HG03354 (cell line): ENCODE results near the gene PHLDA1.

Source experiments
- ATAC-seq: cut with Tn5 transposase; IDR thresholded peaks from one replicate; pipeline ENCODE4 v1.9.1; 2021; ENCODE audit warnings: mild to moderate bottlenecking; ENCODE audit not compliant: unreplicated experiment, poor library complexity, severe bottlenecking

PHLDA1 gene

GRCh38 chr12:76031414-76032042 is at the start of gene PHLDA1:
PHLDA1 (minus strand) TSS chr12:76031776.
- peak; percentile 79 for ATAC-seq

DNA sequence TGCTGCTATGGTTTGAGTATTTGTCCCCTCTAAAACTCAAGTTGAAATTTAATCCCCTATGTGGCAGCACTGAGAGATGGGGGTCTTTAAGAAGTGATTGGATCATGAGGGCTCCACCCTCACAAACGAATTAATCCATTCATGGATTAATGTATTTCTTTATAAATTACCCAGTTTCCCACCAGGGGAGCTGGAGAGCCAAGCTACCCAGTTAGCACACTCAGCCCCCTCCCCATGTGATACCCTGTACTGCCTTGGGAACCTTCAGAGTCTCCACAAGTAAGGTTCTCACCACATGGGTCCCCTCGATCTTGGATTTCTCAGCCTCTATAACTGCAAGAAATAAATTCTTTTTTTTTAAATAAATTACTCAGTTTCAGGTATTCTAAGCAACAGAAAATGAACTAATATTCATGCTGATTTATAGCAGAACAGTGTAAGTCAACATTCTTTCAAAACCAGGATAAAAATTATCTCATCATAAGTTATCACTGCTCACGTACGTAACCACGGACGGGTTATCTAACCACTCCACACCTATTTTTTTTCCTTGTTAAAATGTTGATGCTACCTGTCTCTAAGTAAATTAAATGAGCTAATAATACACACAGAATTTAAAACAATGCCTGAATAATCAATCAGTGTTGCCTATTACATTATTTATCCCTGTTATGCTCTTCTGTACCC is 49.3 kb upstream of the PHLDA1 start:
- ATAC-seq = no peak

- ATAC-seq = no peak
Observed at GRCh38 chr12:76080017-76080728, 48.6 kb upstream of the PHLDA1 start.

DNA sequence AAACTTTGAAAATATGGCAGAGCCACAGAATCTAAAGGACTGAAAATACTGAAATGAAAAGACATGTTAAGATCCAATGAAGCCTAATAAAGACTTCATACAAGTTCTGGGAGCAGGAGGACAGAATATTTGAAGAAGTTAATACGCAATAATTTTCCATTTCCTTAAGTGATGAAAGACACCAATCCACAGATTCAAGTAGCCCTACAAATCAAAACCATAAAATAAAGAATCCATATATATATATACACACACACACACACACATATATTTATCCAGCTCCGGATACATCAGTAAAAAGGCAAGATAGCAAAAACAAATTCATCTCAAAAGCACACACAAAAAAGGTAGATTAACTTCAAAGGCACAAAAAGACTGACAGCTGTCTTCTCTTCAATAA is 47.2 kb upstream of the PHLDA1 start:
- no peak for ATAC-seq

GRCh38 chr12:76075448-76075847 is 43.9 kb upstream of the PHLDA1 start:
- ATAC-seq = no peak

GRCh38 chr12:76074701-76075336 is 43.2 kb upstream of the PHLDA1 start:
- ATAC-seq = no peak

DNA sequence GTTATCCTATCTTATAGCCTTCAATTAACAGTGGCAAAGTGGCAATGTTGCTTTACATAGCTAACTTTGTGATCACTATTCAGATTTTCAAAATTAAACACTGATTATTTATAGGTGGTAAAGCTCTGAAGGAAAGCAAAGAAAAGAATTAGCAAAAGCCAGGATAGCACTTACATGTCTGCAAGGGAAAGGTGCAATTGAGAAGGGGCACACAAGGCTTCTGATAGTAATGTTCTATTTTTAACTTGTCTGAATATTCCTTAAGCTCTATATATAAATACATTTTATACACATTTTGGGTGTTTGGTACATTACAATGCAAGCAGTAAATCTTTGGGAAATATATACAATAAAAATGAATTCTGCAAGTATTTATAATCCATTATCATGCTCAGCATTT is 42.0 kb upstream of the PHLDA1 start:
- no peak for ATAC-seq

GRCh38 chr12:76072568-76072967 is 41.0 kb upstream of the PHLDA1 start:
- ATAC-seq = no peak

GRCh38 chr12:76069339-76069738 is 37.8 kb upstream of the PHLDA1 start:
- no peak for ATAC-seq

DNA sequence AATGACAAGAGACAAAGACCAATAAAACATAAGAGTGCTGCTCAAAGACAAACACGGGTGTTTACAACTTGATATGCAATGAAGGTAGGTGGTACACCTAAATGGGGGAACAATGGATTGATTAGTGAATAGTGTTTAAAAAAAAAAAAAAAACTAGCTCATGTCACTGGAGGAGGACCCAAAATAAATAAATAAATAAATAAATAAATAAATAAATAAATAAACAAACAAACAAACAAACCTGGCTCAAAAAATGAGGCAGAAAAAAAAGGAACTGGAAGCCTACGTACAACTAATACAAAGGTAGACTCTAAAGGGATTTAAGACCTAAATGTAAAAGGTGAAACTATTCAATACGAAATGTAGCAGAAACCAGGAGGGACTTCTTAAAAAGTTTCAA is 34.3 kb upstream of the PHLDA1 start:
- no peak for ATAC-seq

- ATAC-seq = no peak
Observed at GRCh38 chr12:76064904-76065303, 33.3 kb upstream of the PHLDA1 start.

DNA sequence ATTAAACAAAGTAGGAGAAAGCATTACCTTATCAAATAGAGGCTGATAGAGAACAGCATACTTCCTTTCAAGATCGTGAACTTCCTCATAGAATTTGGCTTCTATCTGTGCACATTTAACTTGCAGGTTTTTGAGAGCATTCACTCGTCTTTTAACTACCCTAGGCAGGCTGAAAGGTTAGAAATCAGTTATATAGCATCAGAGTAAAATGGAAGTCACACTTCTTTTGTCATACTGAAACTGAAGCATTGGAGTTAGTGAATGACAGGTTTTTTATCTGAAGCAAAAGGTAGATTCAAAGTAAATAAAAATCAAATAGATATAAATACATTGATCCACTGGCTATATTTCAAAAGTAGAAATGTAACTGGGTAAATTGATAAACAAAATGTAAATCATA is 28.5 kb upstream of the PHLDA1 start:
- no peak for ATAC-seq

DNA sequence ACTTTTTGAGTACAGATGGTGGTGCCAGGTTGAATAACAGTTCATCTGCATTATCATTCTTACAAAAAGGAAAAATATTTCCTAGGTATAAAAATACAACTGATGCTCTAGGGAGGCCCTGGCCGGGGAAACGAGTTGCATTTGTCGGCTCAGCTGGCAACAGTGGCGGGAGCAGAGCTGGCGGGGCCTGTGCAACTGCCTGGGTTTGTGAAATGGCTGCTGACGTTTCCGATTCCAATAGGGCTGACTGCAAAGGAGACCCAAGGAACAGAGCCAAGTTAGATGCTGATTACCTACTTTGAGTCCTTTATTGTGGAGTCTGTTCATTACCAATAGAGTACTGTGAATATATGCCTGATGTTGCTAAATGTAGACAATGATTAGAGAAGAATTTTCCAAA is 25.8 kb upstream of the PHLDA1 start:
- ATAC-seq = no peak

- ATAC-seq = no peak
Observed at GRCh38 chr12:76055393-76055792, 23.8 kb upstream of the PHLDA1 start.

- ATAC-seq = no peak
Observed at GRCh38 chr12:76049575-76050251, 18.1 kb upstream of the PHLDA1 start.

DNA sequence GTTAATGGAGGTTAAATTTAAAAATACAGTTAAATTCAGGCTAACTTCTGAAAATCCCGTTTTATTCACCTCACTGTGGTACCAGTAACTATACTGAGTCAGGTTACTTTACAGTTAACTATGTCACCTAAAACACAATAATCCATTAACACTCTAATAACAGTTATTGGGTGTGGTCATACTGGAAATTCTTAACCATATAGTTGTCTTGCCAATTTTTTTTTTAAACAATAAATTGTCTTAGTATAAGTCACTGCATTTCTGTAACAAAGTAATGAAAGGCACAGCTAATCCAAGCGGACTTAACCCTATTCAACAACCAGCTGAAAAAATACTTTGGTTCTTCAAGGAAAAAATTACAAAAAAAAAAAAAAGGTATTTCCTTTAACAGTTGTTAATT is 16.2 kb upstream of the PHLDA1 start:
- ATAC-seq = no peak

DNA sequence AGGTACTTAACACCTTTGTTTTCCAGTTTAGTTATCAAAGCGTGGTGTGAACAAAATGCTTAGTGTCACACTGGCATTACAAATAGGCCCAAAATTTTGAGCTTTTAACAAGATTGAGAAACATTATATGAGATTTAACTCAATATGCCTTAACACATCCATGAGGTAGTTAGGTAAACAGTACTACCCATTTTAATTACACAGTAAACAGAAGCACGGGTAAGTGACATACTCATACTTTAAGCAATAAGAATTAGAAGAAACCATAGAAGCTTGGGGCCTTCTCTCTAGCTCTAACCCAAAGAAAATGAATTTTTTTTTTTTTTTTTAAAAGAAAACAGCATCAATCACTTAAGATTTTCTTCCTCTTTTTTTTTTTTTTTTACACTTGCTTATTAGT is 15.5 kb upstream of the PHLDA1 start:
- ATAC-seq = no peak

- ATAC-seq = no peak
Observed at GRCh38 chr12:76043377-76043776, 11.8 kb upstream of the PHLDA1 start.

GRCh38 chr12:76042147-76042546 is 10.6 kb upstream of the PHLDA1 start:
- ATAC-seq = no peak

DNA sequence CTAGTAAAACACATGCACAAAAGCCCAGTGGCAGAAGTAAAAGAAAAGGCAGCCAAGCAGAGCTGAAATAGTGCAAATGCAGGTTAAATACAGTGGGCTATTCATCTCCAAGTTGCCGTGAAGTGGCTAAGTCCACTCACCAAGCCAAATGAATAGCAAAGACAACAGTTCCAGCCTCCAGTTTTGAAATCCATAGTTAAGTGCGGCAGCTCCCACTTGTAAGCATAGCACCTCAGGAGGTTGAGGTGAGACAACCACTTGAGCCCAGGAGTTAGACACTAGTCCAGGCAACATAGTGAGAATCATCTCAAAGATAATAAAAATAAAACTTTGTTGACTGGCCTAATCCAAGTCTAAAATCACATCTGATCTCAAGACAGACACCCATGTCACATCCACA is 9.8 kb upstream of the PHLDA1 start:
- no peak for ATAC-seq
